Tibial artery (tissue), 4 donors: Measurements from ENCODE around the gene WDR82.
A peak's percentile ranks its signal among the peaks of the same experiment; 100 is the strongest.

Source experiments
- DNase-seq, 2 donors: peaks; one replicate each; pipeline ENCODE4 v3.0.0-alpha.2; 2019
- H3K27ac ChIP-seq, 2 donors: fragments of 200-600 bp; sonication (generic) in 1 of 2; 1 replicate in 1 of 2; 2 replicates in 1 of 2; pipeline ENCODE4 v1.5.1; 2018 to 2019; ENCODE audit warnings: mild to moderate bottlenecking in 1 of 2
- H3K27me3 ChIP-seq, 2 donors: fragments of 200-600 bp; sonication (generic) in 1 of 2; one replicate each; pipeline versions ENCODE4 v1.5.1 to v1.6.0; 2016 to 2019
- H3K36me3 ChIP-seq, 3 donors: fragments of 200-600 bp; sonication (generic) in 2 of 3; one replicate each; pipeline ENCODE4 v1.5.1; 2016 to 2019; ENCODE audit warnings: mild to moderate bottlenecking in 2 of 3
- H3K4me1 ChIP-seq, 4 donors: fragments of 200-600 bp; sonication (generic) in 2 of 4; 1 replicate in 3 of 4; 2 replicates in 1 of 4; pipeline ENCODE4 v1.5.1; 2016 to 2019
- H3K4me3 ChIP-seq, 2 donors: fragments of 200-600 bp; sonication (generic) in 1 of 2; 1 replicate in 1 of 2; 2 replicates in 1 of 2; pipeline ENCODE4 v1.5.1; 2018 to 2019; ENCODE audit warnings: mild to moderate bottlenecking in 2 of 2
- H3K9me3 ChIP-seq, 3 donors: fragments of 200-600 bp; sonication (generic) in 1 of 3; one replicate each; pipeline ENCODE4 v1.5.1; 2016 to 2019
- CTCF ChIP-seq, 2 experiments: fragments of 200-600 bp in 1 of 2; fragments of 450-650 bp in 1 of 2; IDR thresholded peaks; one replicate each; pipeline ENCODE4 v1.5.1; 2017 to 2019; ENCODE audit warnings: antibody characterized with exemption in 2 of 2, mild to moderate bottlenecking in 1 of 2, moderate library complexity in 1 of 2
- intact Hi-C: fragments of 100-400 bp; cut with DNase I; formaldehyde crosslinking; loops from one replicate; pipeline ENCODE4 v1.15.0; 2023; ENCODE audit warnings: low total_unique reads

WDR82 gene

GRCh38 chr3:52254608-52255007 is 23.8 kb downstream of the WDR82 start:
- Histone ChIP-seq H3K9me3 (no peaks in the 10 kb centered on the region), H3K36me3 (peaks cover 63 to 100% (median 98%) of the 10 kb centered on the region in 3 donors), H3K27me3 (no peaks in the 10 kb centered on the region), H3K4me3 (no peak overlapping the region), H3K4me1 (peaks cover 0 to 3% (median 0%) of the 10 kb centered on the region in 4 donors), H3K27ac (no peak overlapping the region)
- intact Hi-C loops, result no loop called here
- no peak for DNase-seq
- TF ChIP-seq CTCF (IDR thresholded peaks at IDR 0.05), result no peak

GRCh38 chr3:52253314-52254304 is 24.8 kb downstream of the WDR82 start:
- Histone ChIP-seq H3K4me1 (peaks cover 0 to 3% (median 0%) of the 10 kb centered on the region in 4 donors), H3K27ac (no peak overlapping the region), H3K27me3 (no peaks in the 10 kb centered on the region), H3K36me3 (peaks cover 53 to 100% (median 98%) of the 10 kb centered on the region in 3 donors), H3K9me3 (no peaks in the 10 kb centered on the region), H3K4me3 (no peak overlapping the region)
- peak; percentile 54 to 70 for DNase-seq
- TF ChIP-seq CTCF (IDR thresholded peaks at IDR 0.05), result no peak
- intact Hi-C loops, result no loop called here

GRCh38 chr3:52250122-52250521 is 28.3 kb downstream of the WDR82 start:
- Histone ChIP-seq H3K27me3 (no peaks in the 10 kb centered on the region), H3K27ac (no peak overlapping the region), H3K4me1 (peaks cover 0 to 16% (median 13%) of the 10 kb centered on the region in 4 donors), H3K36me3 (peaks cover 19 to 74% (median 64%) of the 10 kb centered on the region in 3 donors), H3K4me3 (no peak overlapping the region), H3K9me3 (no peaks in the 10 kb centered on the region)
- intact Hi-C loops, result no loop called here
- DNase-seq, result no peak
- no peak for TF ChIP-seq CTCF (IDR thresholded peaks at IDR 0.05)

- no peak for TF ChIP-seq CTCF (IDR thresholded peaks at IDR 0.05)
- no peaks in the 10 kb centered on the region for H3K9me3 ChIP-seq
- peaks cover 0 to 20% (median 15%) of the 10 kb centered on the region in 4 donors for H3K4me1 ChIP-seq
- H3K27me3 ChIP-seq, result no peaks in the 10 kb centered on the region
- intact Hi-C loops, result no loop called here
- H3K36me3 ChIP-seq, result peaks cover 18 to 70% (median 60%) of the 10 kb centered on the region in 3 donors
- no peak overlapping the region for H3K27ac ChIP-seq
- H3K4me3 ChIP-seq, result no peak overlapping the region
- no peak for DNase-seq
Measured at GRCh38 chr3:52249683-52250082, 28.8 kb downstream of the WDR82 start.

GRCh38 chr3:52248816-52249547 is 29.5 kb downstream of the WDR82 start:
- DNase-seq, result peak in 1 of 2 donors; percentile 72
- intact Hi-C loops, result no loop called here
- Histone ChIP-seq H3K36me3 (peaks cover 12 to 62% (median 54%) of the 10 kb centered on the region in 3 donors), H3K9me3 (no peaks in the 10 kb centered on the region), H3K27ac (no peak overlapping the region), H3K27me3 (no peaks in the 10 kb centered on the region), H3K4me1 (peaks cover 0 to 23% (median 16%) of the 10 kb centered on the region in 4 donors), H3K4me3 (no peak overlapping the region)
- TF ChIP-seq CTCF (IDR thresholded peaks at IDR 0.05), result no peak
